Neural crest cell (in vitro differentiated cells): ENCODE data around the gene POU5F2. TPM values are rescaled to one million over a fixed set of nuclear protein-coding genes. Genes with fewer than 3 reads are reported as not detected.

Experiments used
- DNase-seq: peaks from one replicate; pipeline ENCODE4 v3.0.0; 2021; ENCODE audit warnings: low read depth, mixed read lengths, low spot score
- H3K27ac Mint-ChIP-seq: one replicate; pipeline ENCODE4 v1.8.0; 2021; ENCODE audit warnings: mild to moderate bottlenecking, mixed read lengths; ENCODE audit not compliant: unreplicated experiment
- H3K27me3 Mint-ChIP-seq: 2 replicates; pipeline ENCODE4 v1.8.0; 2021; ENCODE audit warnings: low read depth, mild to moderate bottlenecking, mixed read lengths
- H3K36me3 Mint-ChIP-seq: 2 replicates; pipeline ENCODE4 v1.8.0; 2021; ENCODE audit warnings: low read depth, mild to moderate bottlenecking, mixed read lengths
- H3K4me1 Mint-ChIP-seq: 2 replicates; pipeline ENCODE4 v1.8.0; 2021; ENCODE audit warnings: mixed read lengths
- H3K4me3 Mint-ChIP-seq: one replicate; pipeline ENCODE4 v1.8.0; 2021; ENCODE audit warnings: mild to moderate bottlenecking, mixed read lengths
- H3K9me3 Mint-ChIP-seq: 2 replicates; pipeline ENCODE4 v1.8.0; 2021; ENCODE audit warnings: mixed read lengths
- CTCF ChIP-seq: fragments of 200-600 bp; sonication (generic); conservative IDR thresholded peaks from 2 replicates; pipeline ENCODE4 v1.5.0; 2021; ENCODE audit warnings: antibody characterized with exemption, mild to moderate bottlenecking
- total RNA-seq: library from RNA; stranded (reverse); gene quantifications from 2 replicates; pipeline ENCODE4 v1.2.1, GENCODE V29; 2021

POU5F2 gene
- total RNA-seq, 1 donor from 2014 or later, result 0.68 TPM

- no peaks in the 10 kb centered on the region for H3K27me3 Mint-ChIP-seq
- H3K9me3 Mint-ChIP-seq, result no peaks in the 10 kb centered on the region
- DNase-seq, result no peak
- no peaks in the 10 kb centered on the region for H3K4me1 Mint-ChIP-seq
- no peaks in the 10 kb centered on the region for H3K36me3 Mint-ChIP-seq
- TF ChIP-seq CTCF, result no peak
- no peak overlapping the region for H3K4me3 Mint-ChIP-seq
- H3K27ac Mint-ChIP-seq, result no peak overlapping the region
Measured at GRCh38 chr5:93704996-93705395, 36.4 kb downstream of the POU5F2 start.

- Mint-ChIP-seq H3K27ac (no peak overlapping the region), H3K36me3 (peaks cover 29% of the 10 kb centered on the region), H3K4me3 (no peak overlapping the region), H3K4me1 (no peaks in the 10 kb centered on the region), H3K27me3 (no peaks in the 10 kb centered on the region), H3K9me3 (peaks cover 20% of the 10 kb centered on the region)
- no peak for TF ChIP-seq CTCF
- no peak for DNase-seq
Measured at GRCh38 chr5:93691997-93692396, 49.4 kb downstream of the POU5F2 start.

Other genes with a start within 250 kb of the POU5F2 start
- 52.4 and 53.1 TPM in 2 replicates for gene NR2F1-AS1, start 160.4 kb downstream of the POU5F2 start, total RNA-seq
- 411 and 426 TPM in 2 replicates for gene NR2F1, start 158.4 kb downstream of the POU5F2 start, total RNA-seq